NOMO-1 (cell line): ENCODE results near the gene TMEM242.

Source experiments
- DNase-seq, 2 experiments: peaks; one replicate each; lab custom pipeline; 2025; ENCODE audit not compliant: unreplicated experiment in 2 of 2; lab: John Stamatoyannopoulos, UW

The TMEM242 gene

DNA sequence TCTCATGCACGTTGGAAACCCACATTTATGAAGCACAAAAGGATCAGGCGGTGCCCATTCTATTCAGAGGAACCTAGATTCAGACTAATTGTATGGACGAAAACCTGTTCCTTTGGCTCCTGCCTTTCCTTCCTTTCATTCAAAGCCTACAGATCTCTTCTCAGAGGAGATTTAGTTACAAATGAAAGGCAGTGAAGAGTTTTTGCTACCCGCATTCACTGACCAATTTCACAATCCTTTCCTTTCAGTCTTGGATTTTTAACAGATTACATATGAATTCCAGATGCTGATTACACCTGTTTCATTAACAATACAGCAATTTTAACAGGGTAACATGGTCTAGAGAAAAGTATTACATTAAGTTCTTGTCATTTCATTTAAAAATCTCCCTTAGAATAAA is 32.0 kb downstream of the TMEM242 start:
- DNase-seq: no peak

DNA sequence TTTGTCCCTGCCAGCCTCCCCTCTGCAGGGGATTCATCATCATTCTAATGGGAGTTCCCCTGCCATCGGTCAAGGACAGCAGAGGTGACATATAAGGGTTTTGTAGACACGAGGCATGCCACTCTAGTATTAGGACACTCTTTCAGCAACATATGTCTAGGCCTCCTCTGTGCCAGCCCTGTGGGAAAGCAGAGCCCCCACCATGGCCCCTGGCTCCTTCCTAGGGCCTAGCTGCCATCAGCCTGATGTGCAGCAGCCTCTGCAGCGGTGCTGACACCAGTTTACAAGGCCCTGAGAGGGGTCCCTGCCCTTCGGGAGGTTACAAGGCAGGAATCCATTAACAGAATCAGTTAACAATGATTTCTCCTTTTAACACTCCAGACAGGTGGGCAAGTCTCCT is 32.5 kb downstream of the TMEM242 start:
- DNase-seq: no peak

DNA sequence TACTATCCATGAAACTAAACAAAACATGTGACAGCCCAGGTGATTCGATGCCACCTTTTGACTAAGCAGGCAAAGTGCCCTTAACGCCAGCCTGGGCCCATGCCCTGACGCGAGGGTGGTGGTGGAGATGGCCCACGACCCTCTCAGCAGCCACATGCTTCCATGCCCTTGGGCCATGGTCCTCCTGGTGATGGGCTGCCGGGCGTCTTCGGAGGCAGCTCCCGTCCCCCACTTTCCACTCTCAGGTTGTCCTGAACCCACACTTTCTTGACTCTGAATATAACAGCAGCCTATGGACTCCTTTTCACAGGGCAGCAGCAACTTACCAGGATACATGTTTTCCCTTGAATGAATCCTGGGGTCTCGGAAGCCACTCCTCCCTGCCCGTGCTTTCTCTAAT is 33.6 kb downstream of the TMEM242 start:
- DNase-seq: no peak

DNA sequence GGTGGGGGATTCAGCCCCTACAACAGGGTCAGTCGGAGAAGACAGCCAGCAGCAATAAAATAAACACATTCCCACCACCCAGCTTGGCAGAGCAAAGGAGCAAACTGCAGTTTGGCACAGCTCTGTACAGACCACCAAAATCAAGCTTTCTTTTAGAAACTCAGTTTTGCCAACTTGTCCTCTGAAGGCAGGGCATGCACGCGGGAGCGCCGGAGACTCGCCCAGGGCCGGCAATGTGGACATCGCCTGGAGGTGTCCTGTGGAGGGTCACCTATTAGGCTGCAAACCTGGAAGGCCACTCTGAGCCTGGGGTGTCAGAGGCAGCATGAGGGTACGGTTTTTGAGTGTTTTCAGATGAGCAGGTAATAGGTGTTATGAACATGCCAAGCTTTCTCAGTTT is 34.7 kb downstream of the TMEM242 start:
- no peak for DNase-seq

DNA sequence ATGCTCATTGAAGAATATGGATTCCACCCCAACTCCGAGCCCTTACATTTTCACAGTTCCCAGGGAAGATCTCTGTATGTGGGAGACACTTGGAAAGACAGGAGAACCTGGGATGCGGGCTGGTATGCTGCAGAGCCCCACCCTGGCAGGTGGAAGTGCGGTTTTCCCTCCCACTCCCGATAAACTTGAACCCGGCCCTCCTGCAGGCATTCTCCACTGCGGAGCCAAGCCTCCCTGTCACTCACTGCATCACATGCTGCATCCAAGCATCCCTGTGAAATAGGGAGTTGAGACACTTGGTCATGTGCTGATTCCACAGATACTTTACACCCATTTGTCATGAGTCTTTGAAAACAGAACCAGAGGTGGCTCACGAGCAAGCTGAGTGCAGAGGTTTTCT is 35.4 kb downstream of the TMEM242 start:
- no peak for DNase-seq

DNA sequence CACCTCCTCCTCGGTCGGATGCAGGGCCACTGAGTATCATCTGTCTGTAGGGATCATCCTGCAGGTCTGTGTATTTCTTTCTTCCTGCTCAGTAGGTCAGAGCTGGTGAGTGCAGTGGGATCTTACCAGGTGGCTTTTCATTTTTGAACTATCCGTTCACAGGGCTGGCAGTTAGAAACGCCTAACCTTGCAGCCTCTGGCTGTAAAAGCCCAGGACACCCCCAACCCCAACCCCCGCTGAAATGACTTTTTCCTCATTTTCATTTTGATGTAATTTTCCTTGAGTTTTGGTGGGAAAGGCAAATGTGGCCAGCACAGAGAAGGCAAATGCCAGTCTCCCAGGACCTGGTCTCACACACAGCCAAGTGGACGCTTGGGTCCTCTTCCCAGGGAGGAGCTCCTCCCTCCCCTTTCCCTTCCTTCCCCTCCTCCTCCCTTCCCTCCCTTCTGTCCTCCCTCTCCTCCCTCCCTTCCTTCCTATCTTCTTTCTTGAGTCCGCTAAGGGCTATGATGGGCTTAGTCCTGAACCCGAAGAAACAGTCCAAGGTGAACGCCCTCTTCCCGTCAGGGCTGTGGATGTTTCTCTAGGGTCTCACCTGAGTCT is 36.0 kb downstream of the TMEM242 start:
- no peak for DNase-seq

DNA sequence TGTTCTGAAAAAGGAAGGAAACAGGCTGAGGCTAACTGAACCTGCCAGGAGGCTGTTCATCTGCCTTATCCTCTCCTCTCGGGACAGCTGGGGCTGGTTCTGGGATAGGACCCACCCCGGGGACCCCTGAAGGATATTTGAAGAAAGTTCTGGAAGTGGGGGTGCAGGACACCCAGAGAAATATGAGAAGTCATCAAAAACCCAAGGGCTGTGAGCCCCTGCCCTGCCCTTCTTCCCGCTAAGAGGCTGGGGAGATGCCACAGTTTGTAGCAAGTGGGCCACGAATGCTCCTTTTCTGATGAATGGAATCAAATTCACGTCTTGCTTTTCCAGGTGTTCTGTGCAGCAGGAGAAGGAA is 37.9 kb downstream of the TMEM242 start:
- DNase-seq: no peak

DNA sequence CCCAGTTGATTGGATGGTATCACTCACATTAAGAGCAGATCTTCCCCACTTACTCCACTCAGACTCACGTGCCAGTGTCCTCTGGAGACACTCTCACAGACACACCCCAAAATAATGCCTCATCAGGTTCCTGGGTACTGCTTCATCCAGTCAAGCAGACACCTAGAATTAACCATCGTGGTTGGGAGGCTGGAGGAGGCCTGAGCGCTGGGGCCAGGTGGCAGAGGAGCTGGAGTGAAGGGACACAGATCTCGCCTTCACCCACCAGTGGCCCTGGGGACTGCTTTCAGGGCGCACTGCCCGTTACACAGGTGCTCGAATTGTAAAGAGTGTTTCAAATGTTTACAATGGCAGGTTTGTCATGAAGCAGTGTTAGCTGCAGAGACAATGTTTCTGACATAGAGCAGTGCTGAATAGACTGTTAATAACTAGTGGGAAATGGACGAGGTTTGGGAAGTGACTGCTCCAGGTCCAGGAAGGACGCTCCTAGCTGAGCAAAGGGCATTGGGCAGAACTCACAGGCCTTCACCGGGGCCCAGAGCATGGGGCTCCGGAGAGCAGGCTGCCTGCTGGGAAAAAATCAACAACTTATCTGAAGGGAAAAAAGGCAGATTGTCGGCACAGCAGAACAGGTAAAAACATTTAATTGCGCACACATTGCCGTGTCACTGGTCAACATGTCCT is 38.4 kb downstream of the TMEM242 start:
- DNase-seq: no peak

DNA sequence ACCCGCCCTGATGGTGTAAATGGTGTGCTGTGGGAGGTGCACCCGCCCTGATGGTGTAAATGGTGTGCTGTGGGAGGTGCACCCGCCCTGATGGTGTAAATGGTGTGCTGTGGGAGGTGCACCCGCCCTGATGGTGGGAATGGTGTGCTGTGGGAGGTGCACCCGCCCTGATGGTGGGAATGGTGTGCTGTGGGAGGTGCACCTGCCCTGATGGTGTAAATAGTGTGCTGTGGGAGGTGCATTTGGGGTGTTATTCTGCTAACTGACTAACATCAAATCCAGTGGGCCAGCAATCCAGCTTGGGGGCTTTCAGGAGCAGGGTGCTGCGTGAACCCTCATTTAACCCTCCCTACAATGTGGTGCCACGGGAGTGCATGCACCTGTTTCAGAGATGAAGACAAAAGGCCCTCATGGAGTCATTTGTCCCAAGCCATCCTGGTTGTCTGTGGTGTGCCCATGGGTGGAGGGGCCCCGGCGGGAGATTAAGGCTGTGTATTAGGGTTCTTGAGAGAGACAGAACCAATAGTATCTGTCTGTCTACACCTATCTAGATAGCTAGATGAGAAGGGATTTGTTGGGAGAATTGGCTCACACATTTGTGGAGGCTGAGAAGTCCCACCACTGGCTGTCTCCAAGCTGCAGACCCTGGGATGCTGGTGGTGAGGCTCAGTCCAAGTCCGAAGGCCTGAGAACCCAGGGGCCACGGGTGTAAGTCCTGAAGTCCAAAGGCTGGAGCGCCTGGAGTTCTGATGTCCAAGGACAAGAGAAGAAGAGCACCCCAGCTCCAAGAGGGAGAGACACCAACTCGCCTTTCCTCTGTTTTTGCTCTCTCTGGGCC is 39.2 kb downstream of the TMEM242 start:
- no peak for DNase-seq

DNA sequence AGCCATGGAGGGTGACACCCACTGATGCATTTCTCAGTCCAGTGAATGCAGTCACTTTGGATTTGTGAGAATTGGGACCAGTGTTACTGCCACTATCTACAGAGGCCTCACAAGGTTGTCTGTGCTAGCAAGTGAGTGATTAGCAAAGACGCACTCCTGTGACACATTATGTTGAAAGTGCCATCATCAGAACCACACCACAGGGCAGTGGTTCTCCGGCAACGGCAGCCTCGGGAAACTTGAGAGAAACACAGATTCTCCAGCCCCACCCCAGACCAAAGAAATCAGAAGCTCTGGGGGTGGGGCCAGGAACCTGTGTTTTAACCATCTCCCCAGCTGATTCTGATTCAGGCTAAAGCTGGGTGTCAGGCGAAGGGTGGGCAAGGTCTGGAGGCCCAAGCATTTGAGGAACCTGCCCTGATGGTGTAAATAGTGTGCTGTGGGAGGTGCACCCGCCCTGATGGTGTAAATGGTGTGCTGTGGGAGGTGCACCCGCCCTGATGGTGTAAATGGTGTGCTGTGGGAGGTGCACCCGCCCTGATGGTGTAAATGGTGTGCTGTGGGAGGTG is 39.9 kb downstream of the TMEM242 start:
- DNase-seq: no peak

DNA sequence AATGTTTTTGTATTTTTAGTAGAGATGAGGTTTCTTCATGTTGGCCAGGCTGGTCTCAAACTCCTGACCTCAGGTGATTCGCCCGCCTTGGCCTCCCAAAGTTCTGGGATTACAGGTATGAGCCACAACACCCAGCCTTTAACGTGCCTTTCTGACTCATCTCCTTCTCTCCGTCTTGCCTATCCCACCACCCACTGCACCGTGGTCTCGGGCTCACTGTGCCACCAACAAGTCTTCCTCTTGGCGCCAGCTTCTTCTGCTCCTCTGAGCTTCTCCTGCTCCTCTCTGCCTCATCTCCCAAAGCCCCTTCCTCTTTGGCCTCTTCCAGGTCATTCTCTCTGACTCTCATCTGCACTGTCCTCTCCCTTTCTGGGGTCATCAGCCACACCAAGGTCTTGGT is 41.0 kb downstream of the TMEM242 start:
- DNase-seq: no peak

DNA sequence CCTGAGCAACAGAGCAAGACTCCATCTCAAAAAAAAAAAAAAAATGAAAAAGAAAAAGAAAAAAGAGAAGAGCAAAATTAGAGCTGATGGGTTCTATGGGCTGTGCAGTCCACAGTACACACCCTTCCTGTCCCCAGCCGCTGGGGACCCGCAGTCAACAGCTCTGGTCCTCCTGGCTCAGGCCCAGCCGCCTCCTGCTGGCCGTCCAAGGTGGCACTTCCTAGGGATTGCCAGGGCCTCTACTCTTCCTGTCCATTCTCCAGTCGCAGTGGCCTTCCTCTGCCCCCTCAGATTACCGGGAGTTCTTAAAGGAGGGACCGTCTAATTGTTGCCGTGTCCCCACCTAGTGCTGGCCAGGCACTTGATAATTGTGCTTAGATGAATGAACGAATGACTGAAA is 41.7 kb downstream of the TMEM242 start:
- peak; percentile 57 to 71 for DNase-seq

DNA sequence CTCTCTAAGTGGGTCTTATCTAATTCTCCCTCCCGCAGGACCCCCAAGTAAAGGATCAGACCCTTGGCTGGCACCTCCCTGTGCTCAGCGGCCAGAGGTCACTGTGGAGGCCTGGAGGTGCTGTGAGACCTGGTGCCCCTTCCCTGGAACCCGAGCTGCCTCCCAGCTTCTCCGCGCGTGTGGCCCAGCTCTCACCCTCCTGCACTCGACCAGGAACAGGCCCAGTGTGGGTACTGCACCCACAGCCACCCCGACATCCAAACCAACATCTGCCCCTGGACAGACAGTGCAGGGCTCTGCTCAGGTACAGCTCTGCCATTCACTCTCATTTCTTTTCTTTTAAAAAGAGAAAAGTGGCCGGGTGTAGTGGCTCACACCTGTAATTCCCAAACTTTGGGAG is 42.4 kb downstream of the TMEM242 start:
- no peak for DNase-seq

DNA sequence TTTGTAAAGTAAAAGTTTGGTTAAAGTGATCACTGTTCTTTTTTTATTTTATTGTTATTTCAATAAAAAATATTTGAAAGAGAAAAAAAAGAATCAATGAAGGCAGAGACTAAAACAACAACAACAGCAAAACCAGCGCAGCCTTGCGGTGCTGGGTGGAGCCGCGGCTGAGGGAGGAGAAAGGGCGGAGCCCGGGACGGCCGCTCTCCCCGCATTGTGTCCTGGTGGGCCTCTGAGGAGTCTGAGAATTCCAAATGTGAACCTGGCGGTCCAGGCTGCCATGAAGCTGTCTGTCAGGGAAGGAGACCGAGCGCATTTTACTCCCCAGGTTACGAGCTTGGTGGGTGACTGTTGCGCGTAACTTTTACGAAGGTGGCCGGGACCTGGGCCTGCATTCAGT is 43.2 kb downstream of the TMEM242 start:
- DNase-seq: no peak

DNA sequence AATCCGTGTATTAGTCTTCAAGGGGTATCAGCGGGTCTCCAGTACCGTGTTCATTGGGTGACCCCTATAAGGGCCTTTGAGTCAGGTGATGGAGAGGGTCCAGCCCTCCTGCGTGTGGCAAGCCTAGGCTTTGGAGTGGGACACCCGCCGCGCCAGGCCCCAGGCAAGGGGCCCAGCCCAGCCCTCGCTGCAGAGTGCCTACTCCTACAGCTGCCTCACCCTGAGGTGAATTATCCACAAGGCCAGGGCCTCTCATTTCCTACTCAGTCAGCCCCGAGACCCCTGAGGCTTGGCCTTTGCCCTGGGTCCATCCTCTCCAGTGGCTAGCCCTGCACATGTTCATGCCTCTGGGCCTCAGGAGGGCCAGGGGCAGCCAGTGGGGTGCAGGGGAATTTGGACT is 45.1 kb downstream of the TMEM242 start:
- no peak for DNase-seq

DNA sequence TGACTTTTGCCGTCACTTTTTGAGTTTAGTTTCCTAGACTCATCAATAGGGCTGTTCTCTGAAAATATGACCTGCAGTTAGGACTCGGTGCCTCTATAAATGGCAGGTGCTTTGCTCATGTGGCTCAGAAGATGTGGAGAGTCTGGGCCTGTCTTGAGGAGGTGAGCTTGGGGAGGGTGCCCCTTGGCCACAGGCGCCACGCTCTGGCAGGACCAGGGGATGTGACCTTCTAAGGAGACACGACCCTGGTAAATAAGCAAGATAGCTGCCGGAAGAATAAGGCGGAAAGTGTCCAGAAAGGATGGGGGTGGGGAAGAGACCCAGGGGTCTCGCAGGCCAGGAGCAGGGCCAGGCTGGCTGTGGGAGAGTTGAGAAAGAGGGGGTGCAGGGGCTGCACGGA is 46.6 kb downstream of the TMEM242 start:
- no peak for DNase-seq

DNA sequence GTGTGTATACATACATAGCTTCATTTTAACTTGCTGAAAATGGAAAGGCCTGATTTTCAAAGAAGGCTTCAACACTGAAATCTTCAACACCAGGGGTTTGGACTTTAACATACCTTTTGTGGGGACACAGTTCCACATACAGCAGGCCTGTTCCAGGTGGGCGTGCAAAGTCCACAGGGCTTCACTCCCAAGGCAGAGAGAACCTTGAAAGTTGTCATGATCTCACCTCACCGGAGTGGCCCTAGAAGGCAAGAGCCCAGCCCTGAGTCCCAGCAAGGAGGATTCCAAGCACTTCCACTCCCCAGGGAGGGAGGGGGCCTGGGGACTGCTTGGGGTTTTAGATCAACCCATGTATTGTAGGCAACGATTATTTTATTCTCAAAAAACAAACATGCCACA is 47.2 kb downstream of the TMEM242 start:
- no peak for DNase-seq

DNA sequence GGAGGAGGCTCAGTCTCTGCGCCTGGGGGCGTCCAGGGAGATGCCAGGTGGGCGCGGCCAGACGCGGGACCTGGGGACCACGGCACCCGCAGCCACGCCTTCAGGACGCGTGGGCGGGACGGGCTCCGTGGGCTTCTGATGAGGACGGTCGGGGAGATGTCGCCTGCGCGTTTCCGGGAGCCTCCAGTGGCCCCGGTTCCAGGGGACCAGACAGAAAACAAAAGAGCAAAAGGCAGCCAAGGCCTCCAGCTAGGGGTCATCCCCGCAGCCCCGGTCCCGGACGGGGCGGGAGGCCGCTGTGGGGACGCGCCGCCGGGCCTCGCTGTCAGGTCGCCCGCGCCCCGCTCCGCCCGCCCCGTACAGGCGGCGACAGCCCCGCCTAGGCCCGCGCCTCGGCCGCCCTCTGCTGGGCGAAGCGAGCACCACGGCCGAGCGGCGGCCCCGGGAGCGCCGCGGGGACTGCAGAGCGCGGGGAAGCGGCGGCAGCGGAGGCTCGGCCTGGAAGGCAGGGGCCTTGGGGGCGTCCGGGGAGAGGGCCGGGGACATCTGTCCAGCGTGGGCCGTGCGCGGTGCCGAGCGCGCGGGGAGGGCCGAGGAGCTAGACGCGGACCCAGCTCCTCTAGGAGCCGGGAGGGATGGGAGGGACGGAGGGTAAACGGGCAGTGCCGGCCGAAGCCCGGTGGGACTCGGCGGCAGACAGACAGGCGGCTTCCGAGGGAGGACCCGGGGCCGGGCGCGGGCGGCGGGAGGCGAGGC is 48.7 kb downstream of the TMEM242 start:
- peak; percentile 68 to 75 for DNase-seq

DNA sequence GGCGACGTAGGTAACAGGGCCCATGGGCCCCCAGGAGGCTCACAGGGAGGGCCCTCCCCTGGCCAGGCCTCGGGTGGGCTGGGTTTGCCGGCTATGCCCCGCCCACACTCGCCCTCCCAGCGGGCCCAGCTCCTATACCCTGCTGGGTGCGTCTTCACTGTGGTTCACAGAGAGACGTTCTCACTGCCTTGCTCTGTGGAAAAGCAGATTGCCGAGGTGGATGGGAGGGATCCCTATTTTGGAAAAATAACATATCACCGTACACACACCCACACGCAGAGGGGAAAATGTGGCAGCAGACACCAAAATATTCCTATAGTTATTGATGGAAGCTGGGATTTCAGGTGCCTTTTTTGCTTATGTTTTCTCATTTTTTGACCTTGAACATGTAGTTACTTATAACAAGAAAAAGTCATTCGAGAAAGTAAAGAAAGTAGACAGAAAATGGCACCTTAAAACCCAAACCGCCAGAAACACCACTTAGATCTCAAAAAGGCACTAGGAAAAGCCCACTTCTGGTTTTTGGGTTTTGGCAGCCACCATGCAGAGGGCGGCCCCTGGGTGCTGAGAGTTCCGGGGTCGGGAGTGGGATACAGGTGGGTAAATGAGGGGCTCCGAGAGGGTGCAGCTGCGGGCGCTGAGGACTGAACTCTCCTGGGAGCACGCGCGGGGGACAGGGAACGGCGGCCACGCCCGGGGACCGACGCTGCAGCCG is 49.4 kb downstream of the TMEM242 start:
- peak; percentile 26 to 60 for DNase-seq
